Body of pancreas (tissue), 4 donors: Measurements from ENCODE around the gene CEP112. TPM values are rescaled to one million over a fixed set of nuclear protein-coding genes. Genes with fewer than 3 reads are reported as not detected.

Experiments used
- ATAC-seq: fragments of 150-250 bp; one replicate; pipeline ENCODE4 v1.9.1; 2016
- DNase-seq, 4 donors: peaks; one replicate each; pipeline ENCODE4 v3.0.0-alpha.2; 2019
- H3K27ac ChIP-seq, 4 donors: fragments of 200-600 bp; sonication (generic); 1 replicate in 3 of 4; 2 replicates in 1 of 4; pipeline versions ENCODE4 v1.5.1 to v1.6.1; 2016 to 2019; ENCODE audit warnings: mild to moderate bottlenecking in 1 of 4, mixed read lengths in 1 of 4, moderate library complexity in 1 of 4
- H3K27me3 ChIP-seq, 2 donors: fragments of 200-600 bp; sonication (generic); one replicate each; pipeline ENCODE4 v1.6.0; 2016; ENCODE audit warnings: mild to moderate bottlenecking in 1 of 2
- H3K36me3 ChIP-seq, 2 donors: fragments of 200-600 bp; sonication (generic); replicated peaks in 1 of 2; 2 replicates each; pipeline ENCODE4 v1.5.1; 2016; ENCODE audit warnings: low read depth in 2 of 2; ENCODE audit not compliant: insufficient read depth in 1 of 2
- H3K4me1 ChIP-seq: fragments of 200-600 bp; sonication (generic); one replicate; pipeline ENCODE4 v1.6.0; 2016
- H3K4me3 ChIP-seq, 2 donors: fragments of 200-600 bp; sonication (generic); 1 replicate in 1 of 2; 2 replicates in 1 of 2; pipeline ENCODE4 v1.5.1; 2016 to 2019
- H3K9me3 ChIP-seq, 3 donors: fragments of 200-600 bp; sonication (generic); 1 replicate in 2 of 3; 2 replicates in 1 of 3; pipeline ENCODE4 v1.5.1; 2016
- CTCF ChIP-seq, 7 experiments: fragments of 450-650 bp in 4 of 7; fragments of 200-600 bp in 3 of 7; sonication (generic) in 3 of 7; IDR thresholded peaks; one replicate each; pipeline ENCODE4 v1.5.1; 2016 to 2019; ENCODE audit warnings: antibody characterized with exemption in 7 of 7
- POLR2A ChIP-seq, 3 donors: fragments of 450-650 bp; IDR thresholded peaks; one replicate each; pipeline ENCODE4 v1.6.1; 2016; ENCODE audit warnings: antibody characterized with exemption in 3 of 3, mild to moderate bottlenecking in 2 of 3
- WGBS, 2 donors: methylation state at CpG; one replicate each; pipeline ENCODE4 v1.1.5; 2017; 5-methylcytosine and 5-hydroxymethylcytosine counted together
- intact Hi-C: fragments of 100-400 bp; cut with DNase I; formaldehyde crosslinking; loops from one replicate; pipeline ENCODE4 v1.15.1; 2023
- total RNA-seq, 2 donors: library from RNA; depleted of rRNA; stranded (reverse); fragments of >200 nt; gene quantifications; one replicate each; pipeline ENCODE4 v1.1.0, GENCODE V29; 2016

Gene CEP112
- total RNA-seq, 2 donors from 2014 or later: 5.2 to 10.2 TPM

- whole genome bisulfite sequencing, 2 donors: 89 to 91% methylated on average over 4 of the region's 4 CpGs
- TF ChIP-seq CTCF (IDR thresholded peaks at IDR 0.05): no peak
- no peak for TF ChIP-seq POLR2A (IDR thresholded peaks at IDR 0.05)
- Histone ChIP-seq H3K27ac (no peak overlapping the region), H3K4me3 (no peak overlapping the region), H3K9me3 (peaks cover 0 to 5% (median 0%) of the 10 kb centered on the region in 3 donors), H3K36me3 (no peaks in the 10 kb centered on the region), H3K4me1 (peaks cover 9% of the 10 kb centered on the region), H3K27me3 (no peaks in the 10 kb centered on the region)
- intact Hi-C loops: no loop called here
- ATAC-seq: no peak
- no peak for DNase-seq
Measured at GRCh38 chr17:65913326-65913850, 278.5 kb downstream of the CEP112 start.

- 77 to 93% methylated on average over 1 of the region's 1 CpG for WGBS, 2 donors
- TF ChIP-seq POLR2A (IDR thresholded peaks at IDR 0.05) (no peak), CTCF (IDR thresholded peaks at IDR 0.05) (no peak)
- H3K4me3 ChIP-seq: no peak overlapping the region
- intact Hi-C loops: no loop called here
- ATAC-seq (no peak), DNase-seq (no peak)
- no peaks in the 10 kb centered on the region for H3K27me3 ChIP-seq
- H3K36me3 ChIP-seq: no peaks in the 10 kb centered on the region
- H3K27ac ChIP-seq: no peak overlapping the region
- H3K9me3 ChIP-seq: peaks cover 0 to 5% (median 0%) of the 10 kb centered on the region in 3 donors
- no peaks in the 10 kb centered on the region for H3K4me1 ChIP-seq
Measured at GRCh38 chr17:65910836-65911235, 281.1 kb downstream of the CEP112 start.

DNA sequence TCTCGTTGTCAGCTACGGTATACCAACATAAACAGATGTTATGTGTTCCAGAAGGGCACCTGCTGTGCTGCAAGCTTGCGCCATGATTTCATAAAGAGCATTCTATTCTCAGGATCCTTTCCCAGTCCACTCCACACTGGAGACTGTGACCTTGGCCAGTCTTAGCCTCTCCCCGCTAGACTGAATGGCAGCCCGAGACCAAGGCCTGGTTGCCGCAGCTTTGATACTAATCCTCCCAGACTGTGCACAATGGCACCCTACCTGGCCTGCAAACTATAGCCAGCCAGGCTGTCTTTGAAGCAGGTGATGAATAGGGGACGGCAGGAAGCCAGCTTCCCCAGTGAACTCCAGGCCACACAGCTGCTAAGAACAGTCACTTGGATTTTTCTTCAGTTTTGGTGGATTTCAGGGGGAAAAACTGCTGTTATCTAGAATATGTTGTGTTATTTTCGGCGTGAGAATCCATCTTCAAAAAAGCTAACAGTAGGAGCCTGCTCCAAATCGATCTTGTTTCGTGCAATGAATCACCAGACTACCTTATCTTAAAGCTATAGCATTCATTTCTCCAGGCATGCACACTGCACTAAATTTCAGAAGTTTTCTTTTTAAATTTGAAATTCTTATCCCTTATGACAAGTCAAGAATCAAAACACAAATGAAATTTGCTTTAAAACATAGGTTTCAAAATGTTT, 289.0 kb downstream of the CEP112 start:
- Histone ChIP-seq H3K36me3 (no peaks in the 10 kb centered on the region), H3K4me3 (no peak overlapping the region), H3K27me3 (no peaks in the 10 kb centered on the region), H3K9me3 (no peaks in the 10 kb centered on the region), H3K4me1 (peaks cover 20% of the 10 kb centered on the region), H3K27ac (peak overlapping the region in 3 of 4 donors; percentile 47 to 76 (median 65))
- intact Hi-C loops: no loop called here
- TF ChIP-seq CTCF (IDR thresholded peaks at IDR 0.05): no peak
- TF ChIP-seq POLR2A (IDR thresholded peaks at IDR 0.05): peak in 1 of 3 donors; percentile 32
- DNase-seq: peak; percentile 20 to 50 (median 40)
- peak; percentile 58 for ATAC-seq
- 21 to 34% methylated on average over 11 of the region's 11 CpGs for WGBS, 2 donors

- ATAC-seq (no peak), DNase-seq (no peak)
- Histone ChIP-seq H3K4me3 (no peak overlapping the region), H3K27me3 (no peaks in the 10 kb centered on the region), H3K36me3 (no peaks in the 10 kb centered on the region), H3K27ac (peak overlapping the region in 2 of 4 donors; percentile 65 to 76), H3K9me3 (no peaks in the 10 kb centered on the region), H3K4me1 (peaks cover 20% of the 10 kb centered on the region)
- intact Hi-C loops: no loop called here
- 48 to 90% methylated on average over 10 of the region's 10 CpGs for WGBS, 2 donors
- no peak for TF ChIP-seq POLR2A (IDR thresholded peaks at IDR 0.05)
- TF ChIP-seq CTCF (IDR thresholded peaks at IDR 0.05): no peak
Measured at GRCh38 chr17:65902155-65902554, 289.8 kb downstream of the CEP112 start.

GRCh38 chr17:65901394-65901793, 290.5 kb downstream of the CEP112 start:
- H3K36me3 ChIP-seq: no peaks in the 10 kb centered on the region
- ATAC-seq: no peak
- intact Hi-C loops: no loop called here
- no peak overlapping the region for H3K27ac ChIP-seq
- TF ChIP-seq POLR2A (IDR thresholded peaks at IDR 0.05) (no peak), CTCF (IDR thresholded peaks at IDR 0.05) (no peak)
- DNase-seq: no peak
- no peaks in the 10 kb centered on the region for H3K27me3 ChIP-seq
- H3K4me1 ChIP-seq: peaks cover 20% of the 10 kb centered on the region
- H3K4me3 ChIP-seq: no peak overlapping the region
- no peaks in the 10 kb centered on the region for H3K9me3 ChIP-seq
